Activated CD8-positive, alpha-beta memory T cell treated with anti-CD3 and anti-CD28 coated beads, Interleukin-2, amount 50 U/mL, for 1 hour (primary cell): ENCODE measurements around the gene SLC6A13.
"Not testable (repeated sequence)": the region's sequence is repeated elsewhere in the genome, so short reads cannot be mapped to it uniquely, and the experiment has no call there.

Experiments used
- DNase-seq: peaks from one replicate; pipeline ENCODE4 v3.0.0-alpha.2; 2020; ENCODE audit errors: extremely low read depth

The SLC6A13 gene

DNA sequence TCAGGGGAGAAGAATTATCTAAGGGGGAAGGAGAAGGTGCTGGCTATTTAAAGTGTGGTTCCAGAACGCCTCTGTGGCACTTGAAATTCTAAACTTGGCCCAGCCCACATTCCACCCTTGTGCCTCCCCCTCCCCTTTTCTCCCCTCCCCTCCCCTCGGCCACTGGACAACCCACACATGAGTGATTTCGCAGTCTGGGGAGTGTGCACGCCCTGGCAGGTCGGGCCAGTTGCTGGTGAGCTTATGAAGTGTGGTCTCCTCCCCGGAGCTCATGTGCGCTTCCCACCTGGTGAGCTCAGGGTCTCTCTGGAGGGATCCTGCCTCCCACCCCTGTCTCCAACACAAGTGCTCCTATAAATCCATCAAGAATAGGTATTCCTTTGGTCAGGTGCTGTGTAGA lies at the start of gene SLC6A13:
Gene SLC6A13, minus strand, starts transcription at position 20 of the 400 bp plus-strand sequence. CDS start 2,784 bp downstream, outside the sequence.
- DNase-seq: no peak

DNA sequence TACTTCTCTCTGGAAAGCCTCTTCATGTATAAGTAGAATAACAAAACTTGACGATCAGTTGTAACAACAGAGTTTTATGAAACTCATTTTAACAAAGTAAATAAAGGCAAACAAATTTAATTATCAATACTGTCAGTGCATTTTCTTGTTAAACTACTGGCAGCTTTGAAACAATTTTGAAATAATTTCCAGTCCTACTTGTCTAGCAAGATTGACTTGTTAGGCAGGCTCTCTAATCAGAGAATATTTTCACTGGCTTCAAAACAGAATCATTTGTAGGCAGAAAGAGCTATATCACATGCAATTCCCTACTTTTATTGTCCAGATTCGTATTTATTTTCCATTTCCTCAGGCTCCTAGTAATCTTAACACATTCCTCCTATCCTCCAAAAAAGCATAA lies 45.9 kb upstream of the SLC6A13 start:
- DNase-seq: no peak

DNA sequence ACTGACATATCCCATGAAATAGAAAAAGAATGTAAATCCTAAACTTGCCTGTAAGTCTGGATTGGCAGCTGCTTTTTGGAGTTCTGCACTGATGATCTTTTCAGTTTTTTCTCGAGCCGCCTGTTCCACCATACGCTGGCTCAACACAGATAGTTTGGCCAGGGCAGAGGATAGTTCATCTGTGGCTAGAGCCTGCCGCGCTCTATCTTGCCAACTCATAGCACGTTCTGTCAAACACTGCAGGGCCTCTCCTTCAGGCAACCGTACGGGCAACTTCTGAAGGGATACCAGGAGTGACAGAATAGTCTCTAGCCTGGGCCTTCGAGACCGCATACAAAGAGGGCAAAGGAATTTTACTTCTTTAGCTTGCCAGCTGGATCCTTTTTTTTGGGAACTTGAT lies 44.8 kb upstream of the SLC6A13 start:
- no peak for DNase-seq

DNA sequence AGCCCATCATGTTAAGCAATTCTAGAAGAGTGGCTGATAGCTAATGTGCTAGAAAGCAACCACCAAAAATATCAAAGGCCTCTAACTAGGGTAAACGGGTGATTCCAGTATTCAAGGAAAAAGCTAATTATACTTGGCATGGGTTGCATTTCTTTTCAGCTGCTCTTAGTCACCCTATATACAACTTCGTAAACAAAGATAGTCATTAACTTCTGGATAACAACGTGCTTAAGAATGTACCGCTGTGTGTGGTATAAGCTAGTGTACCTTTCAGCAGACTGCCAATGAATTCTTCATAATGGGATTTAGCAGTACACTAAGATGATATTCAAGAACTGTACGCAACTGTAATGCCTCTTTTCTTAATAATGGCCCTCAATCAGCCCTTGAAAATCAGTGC lies 42.2 kb upstream of the SLC6A13 start:
- DNase-seq: no peak

DNA sequence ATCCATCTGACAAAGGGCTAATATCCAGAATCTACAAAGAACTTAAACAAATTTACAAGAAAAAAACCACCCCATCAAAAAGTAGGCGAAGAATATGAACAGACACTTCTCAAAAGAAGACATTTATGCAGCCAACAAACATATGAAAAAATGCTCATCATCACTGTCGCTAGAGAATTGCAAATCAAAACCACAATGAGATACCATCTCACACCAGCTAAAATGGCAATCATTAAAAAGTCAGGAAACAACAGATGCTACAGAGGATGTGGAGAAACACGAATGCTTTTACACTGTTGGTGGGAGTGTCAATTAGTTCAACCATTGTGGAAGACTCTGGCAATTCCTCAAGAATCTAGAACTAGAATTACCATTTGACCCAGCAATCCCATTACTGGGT lies 40.1 kb upstream of the SLC6A13 start:
- not testable (repeated sequence) for DNase-seq

DNA sequence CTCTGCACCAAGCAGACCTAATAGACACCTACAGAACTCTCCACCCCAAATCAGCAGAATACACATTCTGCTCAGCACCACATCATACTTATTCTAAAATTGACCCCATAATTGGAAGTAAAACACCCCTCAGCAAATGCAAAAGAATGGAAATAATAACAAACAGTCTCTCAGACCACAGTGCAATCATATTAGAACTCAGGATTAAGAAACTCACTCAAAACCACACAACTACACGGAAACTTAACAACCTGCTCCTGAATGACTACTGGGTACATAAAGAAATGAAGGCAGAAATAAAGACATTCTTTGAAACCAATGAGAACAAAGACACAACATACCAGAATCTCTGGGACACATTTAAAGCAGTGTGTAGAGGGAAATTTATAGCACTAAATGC lies 37.5 kb upstream of the SLC6A13 start:
- not testable (repeated sequence) for DNase-seq

DNA sequence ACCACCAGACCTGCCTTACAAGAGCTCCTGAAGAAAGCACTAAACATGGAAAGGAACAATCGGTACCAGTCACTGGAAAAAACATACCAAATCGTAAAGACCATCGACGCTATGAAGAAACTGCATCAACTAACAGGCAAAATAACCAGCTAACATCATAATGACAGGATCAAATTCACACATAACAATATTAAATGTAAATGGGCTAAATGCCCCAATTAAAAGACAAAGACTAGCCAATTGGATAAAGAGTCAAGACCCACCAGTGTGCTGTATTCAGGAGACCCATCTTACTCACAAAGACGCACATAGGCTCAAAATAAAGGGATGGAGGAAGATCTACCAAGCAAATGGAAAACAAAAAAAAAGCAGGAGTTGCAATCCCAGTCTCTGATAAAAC lies 36.9 kb upstream of the SLC6A13 start:
- not testable (repeated sequence) for DNase-seq

DNA sequence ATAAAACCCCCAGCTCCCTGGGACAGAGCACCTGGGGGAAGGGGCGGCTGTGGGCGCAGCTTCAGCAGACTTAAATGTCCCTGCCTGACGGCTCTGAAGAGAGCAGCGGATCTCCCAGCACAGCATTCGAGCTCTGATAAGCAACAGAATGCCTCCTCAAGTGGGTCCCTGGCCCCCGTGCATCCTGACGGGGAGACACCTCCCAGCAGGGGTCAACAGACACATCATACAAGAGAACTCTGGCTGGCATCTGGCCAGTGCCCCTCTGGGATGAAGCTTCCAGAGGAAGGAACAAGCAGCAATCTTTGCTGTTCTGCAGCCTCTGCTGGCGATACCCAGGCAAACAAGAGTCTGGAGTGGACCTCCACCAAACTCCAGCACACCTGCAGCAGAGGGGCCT lies 35.4 kb upstream of the SLC6A13 start:
- not testable (repeated sequence) for DNase-seq

DNA sequence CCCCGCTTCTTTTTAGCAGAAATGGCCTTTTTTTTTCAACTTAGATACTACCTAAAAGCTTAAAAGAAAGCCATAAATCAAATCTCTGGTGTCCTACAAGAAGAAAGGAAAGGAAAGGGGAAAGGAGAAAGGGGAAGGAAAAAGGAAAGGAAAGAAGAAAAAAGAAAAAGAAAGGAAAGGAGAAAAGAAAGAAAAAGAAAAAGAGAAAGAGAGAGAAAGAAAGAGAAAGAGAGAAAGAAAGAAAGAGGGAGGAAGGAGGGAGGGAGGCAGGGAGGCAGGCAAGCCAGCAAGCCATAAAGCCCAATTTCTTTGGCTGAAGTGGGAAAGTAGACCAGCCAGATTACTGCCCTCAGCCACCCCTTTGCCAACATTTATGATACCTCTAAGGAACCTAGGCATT lies 32.5 kb upstream of the SLC6A13 start:
- DNase-seq: no peak

DNA sequence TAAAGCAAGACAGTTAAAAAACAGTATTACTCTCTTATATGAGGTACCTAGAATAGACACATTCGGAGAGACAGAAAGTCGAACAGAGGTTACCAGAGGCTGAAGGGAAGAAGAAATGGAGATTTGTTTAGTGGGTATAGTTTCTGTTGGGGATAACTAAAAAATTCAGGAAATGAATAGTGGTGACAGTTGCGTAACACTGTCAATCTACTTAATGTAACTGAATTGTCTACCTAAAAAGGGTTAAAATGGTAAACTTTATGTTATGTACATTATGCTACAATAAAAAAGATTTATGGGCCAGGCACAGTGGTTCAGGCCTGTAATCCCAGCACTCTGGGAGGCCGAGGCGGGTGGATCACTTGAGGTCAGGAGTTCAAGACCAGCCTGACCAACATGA lies 30.6 kb upstream of the SLC6A13 start:
- DNase-seq: no peak

DNA sequence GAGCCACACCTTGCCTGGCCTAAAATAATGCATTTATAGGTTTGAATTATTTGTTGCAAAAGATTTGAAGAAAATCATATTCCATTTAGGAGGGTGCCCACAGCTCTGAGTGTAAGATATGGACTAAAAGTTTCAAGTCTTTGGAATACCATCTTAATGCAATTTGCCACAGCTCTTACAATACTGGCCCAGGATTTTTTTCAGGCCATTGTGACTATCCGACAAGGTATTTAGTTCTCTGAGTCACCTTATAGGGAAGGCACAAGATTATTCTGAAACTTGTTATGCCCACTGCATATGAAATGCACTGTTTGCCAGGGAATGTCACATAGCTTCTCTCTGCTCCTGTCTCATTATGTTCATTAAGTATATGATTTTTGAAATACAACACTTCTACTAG lies 29.6 kb upstream of the SLC6A13 start:
- DNase-seq: no peak

DNA sequence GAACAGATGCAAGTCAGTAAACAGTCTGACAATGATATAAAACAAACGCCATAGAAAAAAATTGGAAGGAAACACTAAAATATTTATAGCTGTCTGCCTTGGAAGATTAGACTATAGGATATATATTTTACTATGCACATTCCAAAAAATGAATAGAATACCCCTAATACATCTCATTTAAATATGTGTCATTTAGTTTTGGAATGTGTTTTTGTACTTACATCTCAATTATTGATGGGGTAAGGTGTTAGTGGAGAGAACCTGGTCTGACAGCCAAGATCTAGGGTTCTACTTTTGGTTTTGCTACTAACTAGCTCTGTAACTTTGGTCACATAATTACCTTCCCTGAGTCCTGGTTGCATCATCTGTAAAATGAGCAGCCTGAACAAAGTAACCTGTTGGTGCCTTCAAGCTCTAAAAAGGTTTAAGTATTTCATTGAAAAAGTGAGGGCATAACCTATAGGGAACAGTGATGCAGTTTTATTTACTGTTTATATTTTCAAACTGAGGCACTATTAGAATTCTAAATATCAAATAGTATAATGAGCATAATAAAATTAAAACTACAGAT lies 28.6 kb upstream of the SLC6A13 start:
- DNase-seq: no peak

DNA sequence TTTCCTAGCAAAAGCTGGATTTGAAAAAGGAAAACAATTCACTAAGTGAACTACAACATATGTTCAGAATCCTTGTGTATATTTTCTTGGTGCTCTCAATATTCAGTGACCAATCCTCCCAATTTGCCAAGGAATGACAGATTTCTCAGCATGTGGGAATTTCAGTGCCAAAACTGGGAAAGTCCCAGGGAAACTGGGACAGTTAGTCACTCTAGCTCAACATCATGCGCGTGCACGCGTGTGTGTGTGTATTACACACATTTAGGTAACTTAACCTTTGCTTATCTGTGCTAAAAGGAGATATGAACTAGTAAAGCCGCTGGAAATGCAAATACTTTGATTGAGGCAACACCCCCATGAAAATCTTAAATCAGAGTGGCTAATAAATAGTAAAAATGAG lies 26.1 kb upstream of the SLC6A13 start:
- no peak for DNase-seq

DNA sequence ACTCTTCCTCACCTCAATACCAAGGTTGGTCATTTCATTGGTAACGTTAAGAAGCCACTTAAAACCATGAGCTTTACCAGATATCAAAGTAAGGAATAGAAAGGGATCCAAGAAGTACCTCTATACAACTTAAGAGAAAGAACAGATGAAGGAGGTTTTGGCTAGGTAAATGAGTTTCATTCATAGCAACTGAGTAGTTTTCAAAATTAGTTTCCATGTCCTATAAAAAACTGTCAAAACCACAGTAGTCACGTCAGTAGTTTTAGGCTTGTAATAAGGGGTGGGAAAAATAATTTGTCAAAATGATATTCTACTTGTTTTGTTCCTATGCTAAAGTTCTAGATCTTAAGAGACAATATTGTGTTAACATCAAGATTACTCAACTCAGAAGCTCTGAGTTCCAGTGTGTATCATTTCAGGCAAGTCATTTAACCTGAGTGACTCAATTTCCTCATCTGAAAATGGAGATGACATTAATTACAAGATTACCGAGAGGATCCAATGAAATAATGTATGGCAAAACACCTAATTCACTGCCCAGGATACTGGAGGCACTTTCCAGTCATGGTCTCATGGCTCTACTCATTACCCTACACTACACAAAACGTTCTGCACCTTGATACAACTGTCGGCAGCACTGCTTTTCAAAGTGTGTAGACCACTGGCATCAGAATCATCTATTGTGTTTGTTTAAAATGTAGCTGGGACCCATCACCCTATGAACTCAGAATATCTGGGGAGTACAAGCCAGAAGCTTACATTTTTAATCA lies 24.1 kb upstream of the SLC6A13 start:
- no peak for DNase-seq

DNA sequence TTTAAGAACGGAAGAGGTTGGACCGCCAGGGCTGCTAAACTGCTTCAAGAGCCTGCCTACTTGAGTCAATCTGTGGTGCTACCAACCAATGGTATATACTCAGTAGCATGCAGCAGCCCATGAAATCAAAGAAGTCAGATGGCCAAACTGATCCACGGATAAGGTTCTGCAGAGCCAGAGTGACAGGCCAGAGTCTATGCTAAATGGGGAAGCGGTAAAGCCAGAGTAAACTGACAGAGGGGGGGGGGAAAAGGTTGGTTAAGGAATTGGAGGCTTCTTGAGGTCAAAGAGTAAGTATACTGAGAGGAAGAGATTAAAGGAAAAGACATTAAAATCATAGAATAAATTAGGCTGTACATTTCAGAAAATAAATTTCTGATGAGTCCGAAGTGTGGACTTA lies 15.4 kb upstream of the SLC6A13 start:
- DNase-seq: no peak

DNA sequence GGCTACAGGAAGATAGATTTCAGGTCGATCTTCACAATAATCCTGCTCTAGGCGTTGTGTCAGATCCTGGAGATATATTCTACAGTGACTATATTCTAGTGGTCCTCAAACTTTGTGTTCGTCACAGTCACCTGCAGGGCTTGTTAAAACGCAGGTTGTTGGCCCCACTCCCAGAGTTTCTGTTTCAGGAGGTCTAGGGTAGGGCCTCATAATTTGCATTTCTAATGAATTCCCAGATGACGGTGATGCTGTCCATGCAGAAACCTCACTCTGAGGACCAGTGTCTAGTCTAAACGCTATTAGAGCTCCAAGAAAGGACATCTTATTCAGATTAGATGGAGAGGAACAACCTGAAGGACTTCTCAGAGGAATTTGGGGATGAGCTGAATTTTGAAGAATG lies 13.2 kb upstream of the SLC6A13 start:
- no peak for DNase-seq

DNA sequence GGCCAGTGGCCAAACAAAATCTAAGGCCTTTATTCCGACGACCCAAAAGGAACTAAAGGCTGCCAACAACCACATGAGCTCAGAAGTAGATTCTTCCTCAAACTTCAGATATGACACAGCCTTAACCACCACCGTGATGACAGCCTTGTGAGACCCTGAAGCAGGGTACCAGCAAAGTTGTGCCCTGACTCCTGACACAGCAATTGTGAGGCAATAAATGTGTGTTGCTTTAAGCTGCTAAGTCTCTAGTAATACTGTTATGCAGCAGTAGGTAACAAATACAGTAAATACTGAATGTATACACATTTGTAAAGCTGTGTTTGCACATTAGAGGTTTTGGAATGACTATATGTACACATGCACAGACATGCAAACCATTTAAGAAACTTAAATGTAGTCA lies 10.7 kb upstream of the SLC6A13 start:
- no peak for DNase-seq

DNA sequence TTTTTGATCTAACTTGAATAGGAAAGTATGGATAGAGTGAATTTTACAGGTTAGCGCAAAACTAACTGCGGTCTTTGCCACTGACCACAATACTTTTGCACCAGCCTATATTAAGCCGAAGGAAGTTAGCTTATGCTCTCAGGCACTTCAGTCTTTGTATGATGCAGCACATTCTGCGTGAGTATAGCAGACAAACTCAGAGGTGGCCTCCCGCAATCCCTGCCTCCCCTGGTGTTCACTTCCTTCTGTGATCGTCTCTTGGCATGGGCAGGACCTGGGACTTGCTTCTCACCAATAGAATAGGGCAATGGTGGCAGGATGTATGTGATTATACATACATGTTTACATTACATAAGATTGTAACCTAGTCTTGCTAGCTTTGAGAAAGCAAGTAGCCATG lies 10.3 kb upstream of the SLC6A13 start:
- no peak for DNase-seq

DNA sequence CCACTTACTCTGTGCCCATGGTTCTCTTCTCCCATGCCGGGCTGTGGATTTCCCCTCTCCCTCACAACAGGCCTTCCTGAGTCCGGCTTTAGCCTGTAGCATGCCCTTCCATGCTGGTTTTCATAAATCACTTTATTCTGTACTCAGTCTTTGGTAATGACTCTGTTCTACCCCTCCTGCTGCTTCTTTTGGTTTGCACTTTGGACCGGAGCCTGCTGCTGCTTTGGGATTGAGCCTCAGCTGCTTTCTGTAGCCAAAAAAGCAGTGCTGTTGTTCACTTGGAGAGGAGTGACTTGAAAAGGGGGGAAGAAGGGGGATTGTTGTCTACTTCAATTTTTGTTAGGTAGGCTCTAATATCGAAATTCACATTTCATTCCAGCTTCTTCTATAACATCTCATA lies 8.5 kb upstream of the SLC6A13 start:
- no peak for DNase-seq

DNA sequence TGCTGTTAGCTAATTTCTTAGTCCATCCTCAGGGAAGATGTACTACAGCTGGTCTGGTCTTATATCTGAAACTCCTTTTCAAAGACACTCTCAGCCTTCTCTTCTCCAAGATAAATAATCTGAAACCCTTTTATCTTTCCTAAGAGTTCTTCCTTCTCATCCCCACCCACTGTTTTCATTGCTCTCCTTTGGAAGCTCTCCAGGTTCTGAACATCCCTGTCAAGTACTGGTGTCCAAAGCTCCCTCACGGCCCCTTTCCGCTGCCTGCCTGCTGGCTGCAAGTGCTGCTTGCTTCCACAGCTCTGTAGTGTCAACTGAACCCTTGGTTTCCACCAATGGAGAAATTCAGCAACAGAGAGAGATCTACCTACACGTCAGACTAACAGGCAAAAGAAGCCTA lies 6.6 kb upstream of the SLC6A13 start:
- DNase-seq: no peak

DNA sequence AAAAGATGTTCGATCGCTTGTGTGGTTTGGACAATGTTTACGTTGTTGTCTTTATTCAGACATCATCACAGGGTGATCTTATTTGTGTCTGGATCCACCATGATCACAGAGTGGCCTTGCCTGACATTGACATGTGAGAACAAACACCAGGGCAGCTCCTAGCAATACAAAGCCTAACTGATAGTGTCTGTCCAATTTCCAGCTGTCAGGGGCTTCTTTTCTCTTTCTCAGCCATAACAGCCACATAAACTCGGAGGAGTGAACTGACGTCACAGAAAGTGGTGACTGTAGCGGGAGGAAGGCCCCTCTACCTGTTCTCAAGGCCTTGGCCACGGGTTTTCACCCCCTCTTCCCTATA lies 5.8 kb upstream of the SLC6A13 start:
- no peak for DNase-seq

DNA sequence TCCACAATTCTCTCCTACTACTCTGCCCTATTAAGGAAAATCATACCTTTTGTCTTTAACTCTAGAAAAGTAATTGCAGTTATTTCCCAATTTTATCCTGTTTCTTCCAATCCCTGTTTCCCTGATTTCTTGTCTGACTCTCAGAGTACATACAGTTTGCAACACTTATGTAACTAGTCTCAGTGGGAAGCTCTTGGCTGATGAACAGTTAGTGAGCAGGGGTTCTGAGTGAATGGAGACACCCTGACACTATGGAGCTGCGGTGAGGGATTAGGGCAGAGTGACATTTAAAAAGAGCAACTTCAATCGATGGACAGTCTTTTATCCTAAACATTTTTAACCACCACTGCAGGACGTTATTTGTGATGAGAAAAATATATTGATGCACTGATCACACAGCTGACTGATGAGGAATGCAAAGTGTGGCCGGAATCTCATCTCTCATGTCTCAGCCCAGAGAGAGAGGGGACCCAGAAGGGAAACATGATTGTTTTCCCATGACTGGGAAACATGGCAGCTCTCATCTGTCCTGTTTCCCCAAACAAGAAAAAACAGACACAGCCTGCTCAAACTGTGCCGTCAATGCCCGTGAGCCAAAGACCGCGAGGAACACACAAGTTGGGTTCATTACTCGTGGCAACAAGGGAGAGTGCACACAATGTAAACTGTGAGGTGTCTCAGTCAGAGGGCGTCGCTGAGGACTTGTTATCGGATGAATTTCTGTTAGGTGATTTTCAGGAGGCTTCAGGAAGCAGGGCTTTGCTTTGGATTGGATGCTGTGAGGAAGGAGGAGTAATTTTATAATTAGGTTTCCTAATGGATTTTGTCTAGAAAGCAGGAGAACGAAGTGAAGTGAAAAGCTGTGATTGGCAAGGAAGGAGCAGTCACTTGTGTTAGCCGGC lies 5.2 kb upstream of the SLC6A13 start:
- no peak for DNase-seq

DNA sequence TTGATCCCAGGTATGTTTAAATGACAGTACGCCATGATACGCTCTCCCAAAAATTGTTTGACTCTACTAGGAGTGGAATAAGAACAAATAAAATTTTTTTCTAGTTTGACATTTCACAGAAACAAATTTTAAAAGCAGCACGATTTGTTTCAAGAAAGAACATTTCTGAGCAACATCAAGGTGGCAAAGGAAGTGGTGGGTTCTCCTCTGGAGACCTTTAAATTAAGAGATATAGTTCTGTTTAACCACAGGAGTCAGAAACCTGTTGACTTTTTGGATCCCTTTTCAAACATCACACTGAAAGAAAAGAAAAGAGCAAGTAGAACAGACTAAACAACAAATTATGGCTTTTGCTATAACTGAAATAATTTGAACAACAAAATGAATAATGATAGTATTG lies 2.5 kb upstream of the SLC6A13 start:
- no peak for DNase-seq
